ENCODE measurements around the gene HSPBAP1. TPM values are rescaled to one million over a fixed set of nuclear protein-coding genes. Genes with fewer than 3 reads are reported as not detected.

HSPBAP1 gene
- total RNA-seq, 1 experiment from 2014 or later: 13.1 TPM

- TF ChIP-seq CTCF (IDR thresholded peaks at IDR 0.05; ENCODE audit: insufficient read depth in 1 of 2, low read depth in 1 of 2, low read length in 1 of 2, severe bottlenecking in 1 of 2, unreplicated experiment in 1 of 2): no peak
- Mint-ChIP-seq H3K36me3 (ENCODE audit: insufficient read depth, unreplicated experiment) (peaks cover 22% of the 10 kb centered on the region), H3K4me1 (ENCODE audit: low read depth, unreplicated experiment) (peaks cover 38% of the 10 kb centered on the region), H3K4me3 (ENCODE audit: unreplicated experiment) (no peak overlapping the region), H3K27ac (ENCODE audit: unreplicated experiment) (peak overlapping the region; percentile 63), H3K9me3 (ENCODE audit: unreplicated experiment) (no peaks in the 10 kb centered on the region), H3K27me3 (ENCODE audit: insufficient read depth, unreplicated experiment) (no peaks in the 10 kb centered on the region)
- no peak for DNase-seq
- Histone ChIP-seq H3K4me3 (ENCODE audit: low read depth, low read length) (no peak overlapping the region), H3K4me1 (peaks cover 60% of the 10 kb centered on the region), H3K27me3 (replicated peaks; ENCODE audit: control insufficient read depth, insufficient read depth, low read length) (no peaks in the 10 kb centered on the region), H3K9me3 (no peaks in the 10 kb centered on the region), H3K36me3 (ENCODE audit: control insufficient read depth, insufficient read depth, low read length) (no peaks in the 10 kb centered on the region)
- no TSS peak for BruUV-seq (replicated peaks)
- POLR2A ChIA-PET: no interaction called here
- CTCF ChIA-PET: no interaction called here
- intact Hi-C loops (cut with micrococcal nuclease; ENCODE audit: unreplicated experiment): loop anchor here (5.0 to 10.0 kb wide), 3 partner anchors 77 to 197 kb away; partner anchors contain the start of genes DTX3L, PARP14 and PARP9
Measured at GRCh38 chr3:122758877-122759560, 34.6 kb downstream of the HSPBAP1 start.

GRCh38 chr3:122755491-122755890, 38.1 kb downstream of the HSPBAP1 start:
- Histone ChIP-seq H3K4me1 (peaks cover 46% of the 10 kb centered on the region), H3K36me3 (ENCODE audit: control insufficient read depth, insufficient read depth, low read length) (no peaks in the 10 kb centered on the region), H3K4me3 (ENCODE audit: low read depth, low read length) (no peak overlapping the region), H3K9me3 (no peaks in the 10 kb centered on the region), H3K27me3 (replicated peaks; ENCODE audit: control insufficient read depth, insufficient read depth, low read length) (no peaks in the 10 kb centered on the region)
- Mint-ChIP-seq H3K4me1 (ENCODE audit: low read depth, unreplicated experiment) (peaks cover 35% of the 10 kb centered on the region), H3K4me3 (ENCODE audit: unreplicated experiment) (peak overlapping the region; percentile 43), H3K36me3 (ENCODE audit: insufficient read depth, unreplicated experiment) (peaks cover 26% of the 10 kb centered on the region), H3K27me3 (ENCODE audit: insufficient read depth, unreplicated experiment) (no peaks in the 10 kb centered on the region), H3K9me3 (ENCODE audit: unreplicated experiment) (no peaks in the 10 kb centered on the region), H3K27ac (ENCODE audit: unreplicated experiment) (peak overlapping the region; percentile 93)
- TF ChIP-seq CTCF (IDR thresholded peaks at IDR 0.05; ENCODE audit: insufficient read depth in 1 of 2, low read depth in 1 of 2, low read length in 1 of 2, severe bottlenecking in 1 of 2, unreplicated experiment in 1 of 2): no peak
- ChIA-PET CTCF (interaction anchor here (0.5 to 2.6 kb wide), 16 partner anchors 10 to 449 kb away, joined by 3 to 20 read pairs (median 4); partner anchors contain the start of genes FAM162A, HSPBAP1 and SEMA5B), POLR2A (interaction anchor here (0.6 to 1.7 kb wide), 5 partner anchors 18 to 371 kb away, joined by 3 to 15 read pairs (median 4); partner anchors contain the start of genes FAM162A, HSPBAP1 and PDIA5)
- intact Hi-C loops (cut with micrococcal nuclease; ENCODE audit: unreplicated experiment): loop anchor here (1.0 to 10.0 kb wide), 6 partner anchors 39 to 273 kb away; partner anchors contain the start of genes DTX3L, PARP14 and PARP9
- BruUV-seq (replicated peaks): no TSS peak
- peak; percentile 66 to 76 for DNase-seq

GRCh38 chr3:122754929-122755328, 38.7 kb downstream of the HSPBAP1 start:
- no peaks in the 10 kb centered on the region for H3K9me3 ChIP-seq
- peaks cover 43% of the 10 kb centered on the region for H3K4me1 ChIP-seq
- Mint-ChIP-seq H3K36me3 (ENCODE audit: insufficient read depth, unreplicated experiment) (peaks cover 26% of the 10 kb centered on the region), H3K4me1 (ENCODE audit: low read depth, unreplicated experiment) (peaks cover 35% of the 10 kb centered on the region), H3K27me3 (ENCODE audit: insufficient read depth, unreplicated experiment) (no peaks in the 10 kb centered on the region), H3K9me3 (ENCODE audit: unreplicated experiment) (no peaks in the 10 kb centered on the region), H3K4me3 (ENCODE audit: unreplicated experiment) (peak overlapping the region; percentile 43), H3K27ac (ENCODE audit: unreplicated experiment) (peak overlapping the region; percentile 93)
- no peaks in the 10 kb centered on the region for H3K36me3 ChIP-seq (ENCODE audit: control insufficient read depth, insufficient read depth, low read length)
- no peak overlapping the region for H3K4me3 ChIP-seq (ENCODE audit: low read depth, low read length)
- peak; percentile 75 to 82 for TF ChIP-seq CTCF (IDR thresholded peaks at IDR 0.05; ENCODE audit: insufficient read depth in 1 of 2, low read depth in 1 of 2, low read length in 1 of 2, severe bottlenecking in 1 of 2, unreplicated experiment in 1 of 2)
- no peaks in the 10 kb centered on the region for H3K27me3 ChIP-seq (replicated peaks; ENCODE audit: control insufficient read depth, insufficient read depth, low read length)
- peak; percentile 71 to 76 for DNase-seq
- ChIA-PET CTCF (interaction anchor here (0.5 to 2.6 kb wide), 17 partner anchors 10 to 449 kb away, joined by 3 to 20 read pairs (median 4); partner anchors contain the start of genes FAM162A, HSPBAP1, MIX23 and SEMA5B), POLR2A (interaction anchor here (0.6 to 1.7 kb wide), 3 partner anchors 39 to 312 kb away, joined by 3 to 15 read pairs (median 4); partner anchors contain the start of genes HSPBAP1 and PDIA5)
- BruUV-seq (replicated peaks): TSS peak; percentile 75
- intact Hi-C loops (cut with micrococcal nuclease; ENCODE audit: unreplicated experiment): loop anchor here (1.0 to 10.0 kb wide), 6 partner anchors 39 to 273 kb away; partner anchors contain the start of genes DTX3L, PARP14 and PARP9
